Stimulated activated CD8-positive, alpha-beta memory T cell treated with anti-CD3 and anti-CD28 coated beads, Interleukin-12 subunit alpha, Interleukin-12 subunit beta, amount 100 ng/mL, for 24 hours (primary cell): ENCODE measurements around the gene ELAPOR2.
"Not testable (repeated sequence)": the region's sequence is repeated elsewhere in the genome, so short reads cannot be mapped to it uniquely, and the experiment has no call there.

ENCODE experiments used
- DNase-seq: peaks from one replicate; pipeline ENCODE4 v3.0.0-alpha.2; 2020; ENCODE audit errors: extremely low read depth

ELAPOR2 gene

GRCh38 chr7:87041586-87041985, 17.9 kb downstream of the ELAPOR2 start:
- not testable (repeated sequence) for DNase-seq

DNA sequence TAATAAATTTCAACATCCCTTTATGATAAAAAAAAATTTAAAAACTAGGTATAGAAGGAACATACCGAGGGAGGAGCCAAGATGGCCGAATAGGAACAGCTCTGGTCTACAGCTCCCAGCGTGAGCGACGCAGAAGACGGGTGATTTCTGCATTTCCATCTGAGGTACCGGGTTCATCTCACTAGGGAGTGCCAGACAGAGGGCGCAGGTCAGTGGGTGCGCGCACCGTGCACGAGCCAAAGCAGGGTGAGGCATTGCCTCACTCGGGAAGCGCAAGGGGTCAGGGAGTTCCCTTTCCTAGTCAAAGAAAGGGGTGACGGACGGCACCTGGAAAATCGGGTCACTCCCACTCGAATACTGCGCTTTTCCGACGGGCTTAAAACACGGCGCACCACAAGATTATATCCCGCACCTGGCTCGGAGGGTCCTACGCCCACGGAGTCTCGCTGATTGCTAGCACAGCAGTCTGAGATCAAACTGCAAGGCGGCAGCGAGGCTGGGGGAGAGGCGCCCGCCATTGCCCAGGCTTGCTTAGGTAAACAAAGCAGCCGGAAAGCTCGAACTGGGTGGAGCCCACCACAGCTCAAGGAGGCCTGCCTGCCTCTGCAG, 19.7 kb downstream of the ELAPOR2 start:
- DNase-seq, result not testable (repeated sequence)

DNA sequence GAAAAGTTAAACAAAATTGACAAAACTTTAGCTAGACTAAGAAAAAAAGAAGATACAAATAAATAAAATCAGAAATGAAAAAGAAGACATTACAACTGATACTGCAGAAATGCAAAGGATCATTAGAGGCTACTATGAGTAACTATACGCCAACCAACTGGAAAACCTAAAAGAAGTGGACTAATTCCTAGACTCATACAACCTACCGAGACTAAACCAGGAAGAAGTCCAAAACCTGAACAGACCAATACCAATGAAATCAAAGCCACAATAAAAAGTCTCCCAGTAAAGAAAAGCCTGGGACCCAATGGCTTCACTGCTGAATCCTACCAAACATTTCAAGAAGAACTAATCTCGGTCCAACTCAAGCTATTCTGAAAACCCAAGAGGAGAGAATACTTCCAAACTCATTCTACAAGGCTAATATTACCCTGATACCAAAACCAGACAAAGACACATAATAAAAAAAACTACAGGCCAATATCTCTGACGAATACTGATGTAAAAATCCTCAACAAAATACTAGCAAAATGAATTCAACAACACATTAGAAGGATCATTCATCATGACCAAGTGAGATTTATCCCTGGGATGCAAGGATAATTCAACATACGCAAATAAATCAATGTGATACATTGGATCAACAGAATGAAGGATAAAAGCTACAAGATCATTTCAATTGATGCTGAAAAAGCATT, 20.3 kb downstream of the ELAPOR2 start:
- no peak for DNase-seq

- no peak for DNase-seq
Observed at GRCh38 chr7:87036985-87037384, 22.5 kb downstream of the ELAPOR2 start.

GRCh38 chr7:87032604-87033339, 26.7 kb downstream of the ELAPOR2 start:
- no peak for DNase-seq

GRCh38 chr7:87029078-87029477, 30.4 kb downstream of the ELAPOR2 start:
- DNase-seq, result no peak

GRCh38 chr7:87028636-87029035, 30.8 kb downstream of the ELAPOR2 start:
- DNase-seq, result no peak

- no peak for DNase-seq
Observed at GRCh38 chr7:87027900-87028299, 31.6 kb downstream of the ELAPOR2 start.

DNA sequence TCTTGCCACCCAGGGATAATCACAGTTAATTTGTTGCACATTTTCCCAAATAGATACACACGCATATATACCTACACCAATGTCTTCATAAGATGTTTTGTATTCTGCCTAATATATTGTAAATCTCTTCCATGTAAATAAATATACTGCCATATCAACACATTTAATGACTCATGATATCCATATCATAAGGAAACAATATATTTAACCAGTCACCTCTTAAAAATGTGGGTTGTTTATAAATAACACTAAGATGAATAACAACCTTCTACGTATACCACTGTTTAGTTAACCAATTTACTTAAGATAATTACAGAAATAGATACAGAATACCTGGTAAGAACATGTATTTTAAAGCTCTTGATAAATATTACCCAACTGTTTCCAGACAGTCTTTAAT, 38.2 kb downstream of the ELAPOR2 start:
- DNase-seq, result no peak

DNA sequence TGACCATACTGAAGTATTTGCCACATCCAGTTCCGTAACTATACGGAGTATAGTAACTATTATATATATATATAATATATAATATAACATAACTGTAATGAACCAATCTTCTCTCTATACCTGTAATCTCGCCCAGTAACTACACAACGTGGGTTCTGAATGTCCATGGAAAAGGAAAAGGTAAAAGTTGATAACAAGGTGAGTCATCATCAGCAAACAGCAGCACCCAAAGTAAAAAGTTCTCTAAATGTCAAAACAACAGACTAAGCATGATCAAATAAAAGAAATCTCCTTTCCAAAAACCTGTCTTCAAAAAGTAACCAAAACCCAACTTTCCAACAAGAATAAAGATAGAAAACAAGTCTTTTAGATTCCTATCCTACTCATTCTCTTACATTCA, 42.8 kb downstream of the ELAPOR2 start:
- no peak for DNase-seq

DNA sequence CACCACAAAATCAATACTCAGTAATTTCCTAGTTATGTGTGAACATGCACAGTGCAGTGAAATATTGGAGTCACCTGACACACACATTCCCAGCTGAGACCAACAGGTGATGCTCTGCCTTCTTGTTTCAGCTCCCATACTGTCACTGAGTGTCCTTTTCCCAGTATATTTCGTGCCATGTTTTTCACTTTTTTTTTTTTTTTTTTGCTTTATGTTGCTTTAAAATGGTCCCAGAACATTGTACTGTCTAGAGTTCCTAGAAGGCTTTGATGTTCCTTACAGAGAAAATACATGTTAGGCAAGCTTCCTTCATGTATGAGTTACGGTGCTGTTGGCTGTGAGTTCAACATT, 45.6 kb downstream of the ELAPOR2 start:
- no peak for DNase-seq

DNA sequence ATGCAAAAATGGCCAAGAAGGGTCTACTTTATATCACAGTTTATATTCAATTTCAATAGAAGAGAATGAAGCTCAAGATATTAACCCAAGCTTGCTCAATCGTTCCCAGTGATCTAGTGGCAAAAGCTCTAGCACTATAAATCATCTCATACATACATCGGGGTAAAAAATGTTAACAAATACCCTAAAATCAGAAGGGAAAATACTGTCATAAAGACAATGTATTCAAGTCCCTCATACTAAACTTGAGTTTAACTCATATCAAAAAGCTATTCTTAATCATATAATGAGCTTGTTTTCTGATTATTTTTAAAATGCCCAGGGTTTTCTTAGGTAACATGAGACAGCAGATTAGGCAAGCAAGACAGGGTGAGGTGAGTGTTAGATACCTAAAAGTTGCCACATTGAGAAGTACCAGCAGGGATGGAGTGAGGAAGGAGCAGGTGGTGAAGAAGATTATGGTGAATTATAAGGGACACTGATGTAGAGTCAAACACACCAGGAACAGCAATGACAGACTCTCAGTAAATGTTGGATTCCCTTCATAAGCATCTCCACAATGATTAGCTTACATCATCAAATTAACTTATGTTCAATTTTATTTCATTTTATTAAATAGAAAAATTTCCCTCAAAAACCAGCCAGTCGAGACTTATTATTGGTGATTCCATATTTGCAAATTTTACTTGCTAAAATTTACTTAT, 46.2 kb downstream of the ELAPOR2 start:
- no peak for DNase-seq
